NCI-H146 treated with DMSO at 0.1 percent for 48 hours (cell line): Measurements from ENCODE around the gene BPIFB2.

ENCODE experiments used
- DNase-seq: peaks from one replicate; lab custom pipeline; 2025; ENCODE audit not compliant: unreplicated experiment; lab: John Stamatoyannopoulos, UW

The BPIFB2 gene

DNA sequence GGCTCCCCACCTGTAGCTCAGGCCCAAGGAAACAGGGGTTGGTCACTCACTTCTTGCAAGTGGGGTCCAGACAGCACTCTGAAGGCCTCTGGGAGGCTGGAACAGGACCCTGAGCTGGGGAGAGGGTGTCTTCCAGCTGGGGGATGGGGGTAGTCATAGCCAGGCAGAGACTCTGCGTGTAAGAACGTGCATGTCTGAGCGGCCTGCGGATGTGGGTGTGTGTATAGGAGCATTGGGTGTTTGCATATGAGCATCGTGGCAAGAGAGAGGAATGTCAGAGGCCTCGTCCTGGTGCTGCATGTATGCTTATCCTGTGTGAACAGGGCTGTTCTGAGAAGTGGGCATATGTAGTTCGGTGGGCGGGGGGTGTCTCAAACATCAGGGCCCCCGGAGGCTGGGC lies 58.3 kb downstream of the BPIFB2 start:
- DNase-seq = no peak

- DNase-seq = no peak
These were observed 60.3 kb downstream of the BPIFB2 start for GRCh38 chr20:33067806-33068205.

DNA sequence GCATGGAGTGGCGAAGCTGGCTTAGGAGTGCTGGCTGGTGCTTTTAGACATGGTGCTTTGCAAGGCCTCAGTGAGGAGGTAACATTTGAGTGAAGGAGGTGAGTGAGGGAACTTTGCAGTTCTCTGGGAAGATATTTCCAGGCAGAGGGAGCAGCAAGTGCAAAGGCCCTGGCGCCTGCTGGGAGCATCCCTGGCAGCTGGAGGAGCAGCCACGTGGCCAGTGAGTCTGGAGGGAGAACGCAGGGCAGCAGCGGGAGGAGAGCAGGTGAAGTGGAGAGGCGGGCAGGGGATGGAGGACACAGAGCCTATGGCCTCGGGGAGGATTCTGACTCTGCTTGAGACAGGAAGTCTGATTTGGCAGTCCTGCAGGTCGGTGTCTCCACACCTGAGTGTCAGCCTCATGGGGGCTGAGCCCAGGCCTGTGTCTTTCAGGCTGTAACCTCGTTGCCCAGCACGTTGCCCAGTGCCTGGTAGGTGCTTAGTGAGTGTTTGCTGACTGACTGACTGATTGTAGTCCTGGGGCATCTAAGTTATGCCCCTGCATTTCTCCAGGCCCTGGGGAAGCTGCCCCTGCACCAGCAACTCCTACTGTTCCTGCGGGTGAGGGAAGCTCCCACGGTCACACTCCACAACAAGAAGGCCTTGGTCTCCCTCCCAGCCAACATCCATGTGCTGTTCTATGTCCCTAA lies 60.9 kb downstream of the BPIFB2 start:
- no peak for DNase-seq

DNA sequence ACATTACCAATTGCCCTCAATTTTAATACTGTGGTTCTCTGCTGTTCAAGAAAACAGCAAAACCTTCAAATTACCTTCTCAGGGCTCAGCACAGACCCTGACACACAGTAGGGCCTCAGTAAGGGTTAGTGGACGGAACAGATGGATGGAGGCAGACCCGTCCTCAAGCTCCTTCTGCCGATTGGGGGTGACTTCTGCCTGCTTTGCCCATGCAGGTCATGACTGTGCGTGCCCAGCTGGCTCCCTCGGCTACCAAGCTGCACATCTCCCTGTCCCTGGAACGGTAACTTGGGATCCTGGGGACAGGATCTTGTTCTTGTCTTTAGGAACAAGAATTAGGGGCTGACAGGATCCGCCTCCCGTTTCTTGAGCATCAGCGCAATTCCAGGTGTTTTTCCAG lies 62.2 kb downstream of the BPIFB2 start:
- no peak for DNase-seq

- DNase-seq = no peak
These were observed 62.9 kb downstream of the BPIFB2 start for GRCh38 chr20:33070111-33071053.

DNA sequence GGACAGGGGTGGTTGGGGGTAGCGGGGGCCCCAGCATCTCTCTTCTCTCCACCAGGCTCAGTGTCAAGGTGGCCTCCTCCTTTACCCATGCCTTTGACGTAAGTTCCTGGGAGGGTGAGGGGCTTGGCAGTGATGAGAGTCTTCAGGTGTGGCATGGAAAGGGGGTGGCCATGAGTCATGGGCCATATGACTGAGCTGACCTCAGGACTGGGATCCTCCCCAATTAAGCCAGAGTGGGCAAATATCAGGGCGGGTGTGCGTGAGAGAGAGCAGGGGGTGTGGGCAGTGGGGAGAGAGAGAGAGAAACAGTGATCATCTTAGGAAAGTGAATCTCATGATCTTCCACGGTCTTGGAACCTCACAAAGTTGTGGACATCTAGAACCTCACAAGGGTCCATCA lies 63.7 kb downstream of the BPIFB2 start:
- DNase-seq = no peak

GRCh38 chr20:33072362-33072761 lies 64.9 kb downstream of the BPIFB2 start:
- DNase-seq = no peak

- no peak for DNase-seq
These were observed 65.3 kb downstream of the BPIFB2 start for GRCh38 chr20:33072813-33073212.
